GM12872 (cell line): Measurements from ENCODE around the gene FURIN.

ENCODE experiments used
- CTCF ChIP-seq: IDR thresholded peaks from 3 replicates; pipeline ENCODE4 v1.5.1; 2011; ENCODE audit warnings: low read depth, mild to moderate bottlenecking, low read length, moderate library complexity; ENCODE audit not compliant: insufficient read depth

FURIN gene

GRCh38 chr15:90839187-90840071, 29.0 kb upstream of the FURIN start:
- TF ChIP-seq CTCF: no peak

- TF ChIP-seq CTCF: no peak
Measured at GRCh38 chr15:90840157-90840855, 28.1 kb upstream of the FURIN start.

GRCh38 chr15:90840954-90841353, 27.4 kb upstream of the FURIN start:
- no peak for TF ChIP-seq CTCF

GRCh38 chr15:90844696-90845095, 23.7 kb upstream of the FURIN start:
- TF ChIP-seq CTCF: no peak

GRCh38 chr15:90845201-90845949, 23.0 kb upstream of the FURIN start:
- TF ChIP-seq CTCF: no peak

GRCh38 chr15:90851114-90851513, 17.3 kb upstream of the FURIN start:
- TF ChIP-seq CTCF: no peak

- no peak for TF ChIP-seq CTCF
Measured at GRCh38 chr15:90851940-90852339, 16.4 kb upstream of the FURIN start.
